Head of caudate nucleus (tissue), 42 donors: ENCODE data around the gene POLR1G.
"Not testable (repeated sequence)": the region's sequence is repeated elsewhere in the genome, so short reads cannot be mapped to it uniquely, and the experiment has no call there.

Source experiments
- DNase-seq, 42 donors: peaks; one replicate each; pipeline versions ENCODE4 v3.0.0 to v3.0.0-alpha.2; 2020 to 2021; ENCODE audit warnings: mixed read lengths in 7 of 42
- intact Hi-C: fragments of 100-400 bp; cut with DNase I; formaldehyde crosslinking; loops from one replicate; pipeline ENCODE4 v1.15.0; 2022

POLR1G gene

GRCh38 chr19:45417151-45417550 lies 10.7 kb downstream of the POLR1G start:
- intact Hi-C loops = no loop called here
- DNase-seq = no peak

- intact Hi-C loops = no loop called here
- no peak for DNase-seq
These were observed 12.4 kb downstream of the POLR1G start for GRCh38 chr19:45418802-45419201.

GRCh38 chr19:45419396-45419795 lies 13.0 kb downstream of the POLR1G start:
- intact Hi-C loops = no loop called here
- DNase-seq = peak in 31 of 42 donors; percentile 22 to 71 (median 54)

GRCh38 chr19:45419895-45420294 lies 13.5 kb downstream of the POLR1G start:
- no peak for DNase-seq
- intact Hi-C loops = no loop called here

GRCh38 chr19:45420356-45420755 lies 13.9 kb downstream of the POLR1G start:
- intact Hi-C loops = no loop called here
- DNase-seq = no peak

- intact Hi-C loops = no loop called here
- no peak for DNase-seq
These were observed 14.4 kb downstream of the POLR1G start for GRCh38 chr19:45420871-45421270.

GRCh38 chr19:45421947-45422498 lies 15.6 kb downstream of the POLR1G start:
- intact Hi-C loops = no loop called here

GRCh38 chr19:45423033-45423588 lies 16.7 kb downstream of the POLR1G start:
- intact Hi-C loops = no loop called here
- DNase-seq = peak in 3 of 42 donors; percentile 84 to 92 (median 90)

More at GRCh38 chr19:45421947-45422498, 15.6 kb downstream of the POLR1G start:
- no peak for DNase-seq

GRCh38 chr19:45423589-45424190 lies 17.2 kb downstream of the POLR1G start, which contains the start of gene ERCC1:
ERCC1 (minus strand) TSS chr19:45423917; CDS start chr19:45423374, 543 bp downstream.
- peak; percentile 80 to 96 (median 91) for DNase-seq
- intact Hi-C loops = no loop called here

GRCh38 chr19:45424191-45425058 lies 18.0 kb downstream of the POLR1G start:
- intact Hi-C loops = no loop called here
- peak in 13 of 42 donors; percentile 20 to 69 (median 26) for DNase-seq

GRCh38 chr19:45428384-45429231 lies 22.2 kb downstream of the POLR1G start:
- intact Hi-C loops = no loop called here
- DNase-seq = no peak

- DNase-seq, intact Hi-C loops: not testable (repeated sequence)
These were observed 23.5 kb downstream of the POLR1G start for GRCh38 chr19:45429896-45430295.

- DNase-seq, intact Hi-C loops: not testable (repeated sequence)
These were observed 24.6 kb downstream of the POLR1G start for GRCh38 chr19:45431008-45431407.

GRCh38 chr19:45432543-45432942 lies 26.1 kb downstream of the POLR1G start:
- DNase-seq, intact Hi-C loops: not testable (repeated sequence)

GRCh38 chr19:45437328-45437727 lies 30.9 kb downstream of the POLR1G start:
- intact Hi-C loops = no loop called here

GRCh38 chr19:45439190-45439568 lies 32.7 kb downstream of the POLR1G start:
- DNase-seq = no peak
- intact Hi-C loops = loop anchor here (2.0 kb wide), 1 partner anchor 40 kb away; no protein-coding TSS in a partner anchor

More at GRCh38 chr19:45437328-45437727, 30.9 kb downstream of the POLR1G start:
- DNase-seq = no peak

- peak; percentile 75 to 96 (median 88) for DNase-seq
- intact Hi-C loops = loop anchor here (2.0 kb wide), 1 partner anchor 39 kb away; no protein-coding TSS in a partner anchor
These were observed 33.3 kb downstream of the POLR1G start for GRCh38 chr19:45439569-45440258.

GRCh38 chr19:45440259-45440638 lies 33.8 kb downstream of the POLR1G start:
- DNase-seq = no peak
- intact Hi-C loops = no loop called here
